PC-3 (cell line): ENCODE results near the gene SLCO2B1. TPM values are rescaled to one million over a fixed set of nuclear protein-coding genes. Genes with fewer than 3 reads are reported as not detected.

ENCODE experiments used
- ATAC-seq: fragments of 200-7000 bp; cut with Tn5 transposase; 2 replicates; pipeline ENCODE4 v1.9.1; 2020; ENCODE audit warnings: mild to moderate bottlenecking, moderate library complexity
- BruUV-seq: library from RNA; stranded (reverse); fragments of 400-500 nt; replicated peaks from 2 replicates; lab custom pipeline; 2021; lab: Mats Ljungman, UMichigan
- CTCF ChIA-PET: fragments of 300-600 bp; sonication (Branson Sonifier 250); formaldehyde crosslinking; loops from one replicate; lab custom pipeline; 2022; ENCODE audit warnings: antibody characterized with exemption; lab: Charles Lee
- POLR2A ChIA-PET: fragments of 300-600 bp; sonication (Branson Sonifier 250); formaldehyde crosslinking; loops from one replicate; lab custom pipeline; 2022; ENCODE audit warnings: antibody characterized with exemption; ENCODE audit not compliant: unreplicated experiment; lab: Charles Lee
- DNase-seq: peaks from one replicate; pipeline ENCODE4 v3.0.0-alpha.2; 2015
- H2AFZ ChIP-seq: fragments of 300-600 bp; sonication (generic); 2 replicates; pipeline ENCODE4 v1.6.0; 2016; ENCODE audit warnings: antibody characterized with exemption, low read length
- H3F3A ChIP-seq: fragments of 300-600 bp; sonication (generic); one replicate; pipeline ENCODE4 v1.6.0; 2017; ENCODE audit warnings: antibody characterized with exemption, low read length, control low read depth, mild to moderate bottlenecking; ENCODE audit not compliant: unreplicated experiment
- H3K27ac ChIP-seq: fragments of 300-600 bp; sonication (generic); 2 replicates; pipeline ENCODE4 v1.5.1; 2016; ENCODE audit warnings: mild to moderate bottlenecking, low read length
- H3K27me3 ChIP-seq: fragments of 300-600 bp; sonication (generic); 2 replicates; pipeline ENCODE4 v1.6.1; 2016; ENCODE audit warnings: low read length, mixed read lengths
- H3K36me3 ChIP-seq: fragments of 300-600 bp; sonication (generic); 2 replicates; pipeline ENCODE4 v1.6.1; 2016; ENCODE audit warnings: low read depth, mixed run types, low read length, mixed read lengths
- H3K4me1 ChIP-seq: fragments of 300-600 bp; sonication (generic); 2 replicates; pipeline ENCODE4 v1.5.1; 2016; ENCODE audit warnings: low read length; ENCODE audit not compliant: insufficient read depth
- H3K4me2 ChIP-seq: fragments of 300-600 bp; sonication (generic); 2 replicates; pipeline ENCODE4 v1.6.0; 2016; ENCODE audit warnings: low read length
- H3K4me3 ChIP-seq: fragments of 300-600 bp; sonication (generic); 2 replicates; pipeline ENCODE4 v1.5.1; 2016; ENCODE audit warnings: mild to moderate bottlenecking, low read length, mixed read lengths
- H3K79me2 ChIP-seq: fragments of 300-600 bp; sonication (generic); 2 replicates; pipeline ENCODE4 v1.6.1; 2017; ENCODE audit warnings: low read length, mixed read lengths
- H3K9ac ChIP-seq: fragments of 300-600 bp; sonication (generic); 2 replicates; pipeline ENCODE4 v1.6.0; 2016; ENCODE audit warnings: mild to moderate bottlenecking, low read length
- H3K9me2 ChIP-seq: fragments of 300-600 bp; sonication (generic); replicated peaks from 2 replicates; pipeline ENCODE4 v1.6.1; 2016; ENCODE audit warnings: mixed run types, low read length, mixed read lengths
- H3K9me3 ChIP-seq: fragments of 300-600 bp; sonication (generic); 2 replicates; pipeline ENCODE4 v1.6.1; 2016; ENCODE audit warnings: low read length, mixed read lengths
- H4K20me1 ChIP-seq: fragments of 300-600 bp; sonication (generic); 2 replicates; pipeline ENCODE4 v1.6.1; 2016; ENCODE audit warnings: low read length, mixed read lengths
- EZH2 ChIP-seq: fragments of 300-600 bp; sonication (generic); IDR thresholded peaks from one replicate; pipeline ENCODE4 v1.6.1; 2017; ENCODE audit warnings: antibody characterized with exemption, mild to moderate bottlenecking, low read length; ENCODE audit not compliant: unreplicated experiment
- EZH2phosphoT487 ChIP-seq: fragments of 300-600 bp; sonication (generic); IDR thresholded peaks from 2 replicates; pipeline ENCODE4 v1.6.1; 2018; ENCODE audit warnings: mild to moderate bottlenecking, antibody characterized with exemption, low read length, borderline replicate concordance
- intact Hi-C: fragments of 100-400 bp; cut with micrococcal nuclease; formaldehyde crosslinking; loops from 2 replicates; pipeline ENCODE4 v1.9.0; 2023
- total RNA-seq: library from RNA; depleted of rRNA; stranded (reverse); fragments of >200 nt; gene quantifications from 2 replicates; pipeline ENCODE4 v1.2.3, GENCODE V29; 2014; rRNA removed
- TF ChIP-seq, protein P1 (sequence below): fragments of 300-600 bp; sonication (generic); conservative IDR thresholded peaks from 2 replicates; pipeline ENCODE4 v1.5.1; 2017; ENCODE audit warnings: antibody characterized with exemption, low read depth, mild to moderate bottlenecking, low read length

The SLCO2B1 gene
- total RNA-seq, 1 experiment from 2014 or later, result not detected

- no peak for DNase-seq
- no peak overlapping the region for H3K4me2 ChIP-seq
- H4K20me1 ChIP-seq, result no peaks in the 10 kb centered on the region
- no peaks in the 10 kb centered on the region for H3K9me2 ChIP-seq
- H2AFZ ChIP-seq, result no peak overlapping the region
- no peak overlapping the region for H3K4me3 ChIP-seq
- H3K4me1 ChIP-seq, result no peaks in the 10 kb centered on the region
- no peak overlapping the region for H3K9ac ChIP-seq
- no peak overlapping the region for H3K27ac ChIP-seq
- no peaks in the 10 kb centered on the region for H3F3A ChIP-seq
- intact Hi-C loops, result no loop called here
- peaks cover 32% of the 10 kb centered on the region for H3K27me3 ChIP-seq
- CTCF ChIA-PET, result interaction anchor here (0.6 kb wide), 1 partner anchor 241 kb away, joined by 5 read pairs; no protein-coding TSS in a partner anchor
- TF ChIP-seq, protein P1, sequence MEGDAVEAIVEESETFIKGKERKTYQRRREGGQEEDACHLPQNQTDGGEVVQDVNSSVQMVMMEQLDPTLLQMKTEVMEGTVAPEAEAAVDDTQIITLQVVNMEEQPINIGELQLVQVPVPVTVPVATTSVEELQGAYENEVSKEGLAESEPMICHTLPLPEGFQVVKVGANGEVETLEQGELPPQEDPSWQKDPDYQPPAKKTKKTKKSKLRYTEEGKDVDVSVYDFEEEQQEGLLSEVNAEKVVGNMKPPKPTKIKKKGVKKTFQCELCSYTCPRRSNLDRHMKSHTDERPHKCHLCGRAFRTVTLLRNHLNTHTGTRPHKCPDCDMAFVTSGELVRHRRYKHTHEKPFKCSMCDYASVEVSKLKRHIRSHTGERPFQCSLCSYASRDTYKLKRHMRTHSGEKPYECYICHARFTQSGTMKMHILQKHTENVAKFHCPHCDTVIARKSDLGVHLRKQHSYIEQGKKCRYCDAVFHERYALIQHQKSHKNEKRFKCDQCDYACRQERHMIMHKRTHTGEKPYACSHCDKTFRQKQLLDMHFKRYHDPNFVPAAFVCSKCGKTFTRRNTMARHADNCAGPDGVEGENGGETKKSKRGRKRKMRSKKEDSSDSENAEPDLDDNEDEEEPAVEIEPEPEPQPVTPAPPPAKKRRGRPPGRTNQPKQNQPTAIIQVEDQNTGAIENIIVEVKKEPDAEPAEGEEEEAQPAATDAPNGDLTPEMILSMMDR, result no peak
- TF ChIP-seq EZH2phosphoT487, result no peak
- no peak for TF ChIP-seq EZH2
- no peak for ATAC-seq
- POLR2A ChIA-PET, result no interaction called here
- no peaks in the 10 kb centered on the region for H3K9me3 ChIP-seq
- H3K79me2 ChIP-seq, result no peaks in the 10 kb centered on the region
- BruUV-seq, result no TSS peak
- no peaks in the 10 kb centered on the region for H3K36me3 ChIP-seq
Observed at GRCh38 chr11:75254326-75254725, 103.4 kb downstream of the SLCO2B1 start.

Other genes with a start within 250 kb of the SLCO2B1 start
- gene XRRA1, start 202.0 kb upstream of the SLCO2B1 start, total RNA-seq, result 18.1 and 23.5 TPM in 2 replicates
- gene SPCS2, start 201.8 kb upstream of the SLCO2B1 start, total RNA-seq, result 129 and 142 TPM in 2 replicates
- 15.7 and 16.1 TPM in 2 replicates for gene NEU3, start 162.2 kb upstream of the SLCO2B1 start, total RNA-seq
- gene OR2AT4, start 54.2 kb upstream of the SLCO2B1 start, total RNA-seq, result not detected in 2 replicates
- not detected in 2 replicates for gene TPBGL, start 89.7 kb downstream of the SLCO2B1 start, total RNA-seq
- gene ARRB1, start 200.6 kb downstream of the SLCO2B1 start, total RNA-seq, result 15.7 and 19.1 TPM in 2 replicates
- 1,739 and 2,018 TPM in 2 replicates for gene RPS3, start 248.4 kb downstream of the SLCO2B1 start, total RNA-seq